Fibroblast of pulmonary artery (primary cell): ENCODE measurements around the gene ARHGAP1.

Experiments used
- DNase-seq: peaks from one replicate; pipeline ENCODE4 v3.0.0-alpha.2; 2010; ENCODE audit warnings: low read depth
- H3K4me3 ChIP-seq: replicated peaks from 2 replicates; pipeline ENCODE4 v1.5.1; 2011; ENCODE audit warnings: low read depth, mild to moderate bottlenecking, control low read depth, low read length, moderate library complexity
- CTCF ChIP-seq: IDR thresholded peaks from 2 replicates; pipeline ENCODE4 v1.5.1; 2011; ENCODE audit warnings: mild to moderate bottlenecking, control low read depth, low read length, inconsistent platforms; ENCODE audit errors: missing control alignments

Gene ARHGAP1

GRCh38 chr11:46700241-46701077, at the start of gene ARHGAP1, which contains the start of gene ZNF408:
TSS of gene ARHGAP1 (minus strand) at chr11:46700619. CDS start at chr11:46696107, 4,512 bp downstream.
TSS of gene ZNF408 (plus strand) at chr11:46701031. CDS start at chr11:46701048, 17 bp downstream.
- no peak for TF ChIP-seq CTCF
- peak; percentile 99 for DNase-seq
- H3K4me3 ChIP-seq = peak within 1 kb of the TSS; percentile 98

- H3K4me3 ChIP-seq = no peak overlapping the region
- DNase-seq = no peak
- no peak for TF ChIP-seq CTCF
Measured at GRCh38 chr11:46747150-46747549, 46.7 kb upstream of the ARHGAP1 start.

- TF ChIP-seq CTCF = no peak
- no peak for DNase-seq
- no peak overlapping the region for H3K4me3 ChIP-seq
Measured at GRCh38 chr11:46745995-46746394, 45.6 kb upstream of the ARHGAP1 start.

- no peak for DNase-seq
- no peak for TF ChIP-seq CTCF
- no peak overlapping the region for H3K4me3 ChIP-seq
Measured at GRCh38 chr11:46745328-46745727, 44.9 kb upstream of the ARHGAP1 start.

- DNase-seq = no peak
- no peak for TF ChIP-seq CTCF
Measured at GRCh38 chr11:46743693-46744339, 43.4 kb upstream of the ARHGAP1 start.

GRCh38 chr11:46743043-46743442, 42.6 kb upstream of the ARHGAP1 start:
- DNase-seq = no peak
- no peak overlapping the region for H3K4me3 ChIP-seq
- no peak for TF ChIP-seq CTCF

More at GRCh38 chr11:46743693-46744339, 43.4 kb upstream of the ARHGAP1 start:
- H3K4me3 ChIP-seq = no peak overlapping the region
